Measurements from ENCODE around the gene GRHPR.

The GRHPR gene

GRCh38 chr9:37406603-37407401, 15.7 kb upstream of the GRHPR start:
- POLR2A ChIA-PET (ENCODE audit: low non-redundant PET): no interaction called here

GRCh38 chr9:37407468-37407867, 15.0 kb upstream of the GRHPR start:
- TF ChIP-seq CTCF (conservative IDR thresholded peaks at IDR 0.05; ENCODE audit: low read depth): peak; percentile 52
- CTCF ChIA-PET: interaction anchor here (0.6 kb wide), 1 partner anchor 503 kb away, joined by 12 read pairs; no protein-coding TSS in a partner anchor
- POLR2A ChIA-PET (ENCODE audit: low non-redundant PET): interaction anchor here (0.6 kb wide), 1 partner anchor 329 kb away, joined by 3 read pairs; no protein-coding TSS in a partner anchor
- DNase-seq (ENCODE audit: low spot score): peak; percentile 28
- no peak overlapping the region for H3K27ac ChIP-seq

More at GRCh38 chr9:37406603-37407401, 15.7 kb upstream of the GRHPR start:
- no peak for DNase-seq (ENCODE audit: low spot score)
- H3K27ac ChIP-seq: no peak overlapping the region
- TF ChIP-seq CTCF (conservative IDR thresholded peaks at IDR 0.05; ENCODE audit: low read depth): no peak
- CTCF ChIA-PET: no interaction called here

- no peak for DNase-seq (ENCODE audit: low spot score)
- ChIA-PET CTCF (no interaction called here), POLR2A (ENCODE audit: low non-redundant PET) (no interaction called here)
- H3K27ac ChIP-seq: no peak overlapping the region
- TF ChIP-seq CTCF (conservative IDR thresholded peaks at IDR 0.05; ENCODE audit: low read depth): no peak
Observed at GRCh38 chr9:37408933-37409710, 13.4 kb upstream of the GRHPR start.

GRCh38 chr9:37410354-37410861, 12.1 kb upstream of the GRHPR start:
- TF ChIP-seq CTCF (conservative IDR thresholded peaks at IDR 0.05; ENCODE audit: low read depth): no peak
- DNase-seq (ENCODE audit: low spot score): no peak
- POLR2A ChIA-PET (ENCODE audit: low non-redundant PET): interaction anchor here (1.1 kb wide), 1 partner anchor 12 kb away, joined by 7 read pairs; the partner anchor contains the start of gene GRHPR
- 0 out of 2 replicates have a peak overlapping the region, but pooled peaks have one; percentile 96 for H3K27ac ChIP-seq
- CTCF ChIA-PET: interaction anchor here (0.6 to 1.0 kb wide), 3 partner anchors 74 to 415 kb away, joined by 3 to 4 read pairs (median 4); no protein-coding TSS in a partner anchor

GRCh38 chr9:37410969-37411785, 11.3 kb upstream of the GRHPR start:
- ChIA-PET CTCF (interaction anchor here (0.6 to 1.0 kb wide), 4 partner anchors 10 to 416 kb away, joined by 3 to 4 read pairs (median 4); no protein-coding TSS in a partner anchor), POLR2A (ENCODE audit: low non-redundant PET) (interaction anchor here (1.1 kb wide), 1 partner anchor 11 kb away, joined by 7 read pairs; the partner anchor contains the start of gene GRHPR)
- no peak for DNase-seq (ENCODE audit: low spot score)
- H3K27ac ChIP-seq: peak overlapping the region; percentile 96
- no peak for TF ChIP-seq CTCF (conservative IDR thresholded peaks at IDR 0.05; ENCODE audit: low read depth)
